HCT116 (cell line): Measurements from ENCODE around the gene RMDN2.

Source experiments
- CEBPB ChIP-seq: IDR thresholded peaks from 2 replicates; pipeline ENCODE4 v1.6.1; 2012; ENCODE audit warnings: low read depth
- ELF1 ChIP-seq: IDR thresholded peaks from 2 replicates; pipeline ENCODE4 v1.6.1; 2012; ENCODE audit warnings: low read depth, borderline replicate concordance
- EZH2 ChIP-seq: fragments of 200-600 bp; sonication (generic); IDR thresholded peaks from 2 replicates; pipeline ENCODE4 v1.6.1; 2017; ENCODE audit warnings: antibody characterized with exemption, mixed run types
- EZH2phosphoT487 ChIP-seq: fragments of 200-600 bp; IDR thresholded peaks from 2 replicates; pipeline ENCODE4 v1.6.1; 2018; ENCODE audit warnings: antibody characterized with exemption, borderline replicate concordance
- POLR2A ChIP-seq: IDR thresholded peaks from 2 replicates; pipeline ENCODE4 v1.7.0; 2011; ENCODE audit warnings: borderline replicate concordance; ENCODE audit not compliant: insufficient read depth, insufficient read length; ENCODE audit errors: extremely low read depth
- POLR2AphosphoS5 ChIP-seq: IDR thresholded peaks from 2 replicates; pipeline ENCODE4 v1.6.1; 2011; ENCODE audit warnings: mild to moderate bottlenecking, low read depth, low read length, moderate library complexity
- SP1 ChIP-seq: IDR thresholded peaks from 2 replicates; pipeline ENCODE4 v1.6.1; 2012; ENCODE audit warnings: low read depth
- YY1 ChIP-seq: IDR thresholded peaks from 2 replicates; pipeline ENCODE4 v1.6.1; 2011; ENCODE audit warnings: low read length, low read depth, moderate library complexity, mild to moderate bottlenecking; ENCODE audit not compliant: insufficient replicate concordance; ENCODE audit errors: extremely low read depth
- ZNF274 ChIP-seq: fragments of 200-500 bp; sonication (Bioruptor generic); IDR thresholded peaks from 2 replicates; pipeline ENCODE4 v1.6.1; 2014; ENCODE audit warnings: mild to moderate bottlenecking, low read depth, low read length, inconsistent platforms
- TF ChIP-seq, protein P1 (sequence below), 3 experiments: fragments of 200-600 bp in 1 of 3; sonication (generic) in 1 of 3; IDR thresholded peaks in 2 of 3; conservative IDR thresholded peaks in 1 of 3; 2 replicates each; pipeline ENCODE4 v1.5.1; 2012 to 2017; ENCODE audit warnings: low read depth in 2 of 3, low read length in 2 of 3, antibody characterized with exemption in 1 of 3, borderline replicate concordance in 1 of 3, control low read depth in 1 of 3, mild to moderate bottlenecking in 1 of 3, mixed read lengths in 1 of 3, mixed run types in 1 of 3, moderate library complexity in 1 of 3; ENCODE audit not compliant: insufficient read depth in 1 of 3
- TF ChIP-seq, protein P2 (sequence below): IDR thresholded peaks from 2 replicates; pipeline ENCODE4 v1.6.1; 2012
- TF ChIP-seq, protein P3 (sequence below): IDR thresholded peaks from 2 replicates; pipeline ENCODE4 v1.6.1; 2012; ENCODE audit warnings: low read depth
- TF ChIP-seq, protein P4 (sequence below): IDR thresholded peaks from 2 replicates; pipeline ENCODE4 v1.6.1; 2011; ENCODE audit warnings: mild to moderate bottlenecking, low read length, moderate library complexity; ENCODE audit not compliant: insufficient replicate concordance; ENCODE audit errors: extremely low read depth

DNA sequence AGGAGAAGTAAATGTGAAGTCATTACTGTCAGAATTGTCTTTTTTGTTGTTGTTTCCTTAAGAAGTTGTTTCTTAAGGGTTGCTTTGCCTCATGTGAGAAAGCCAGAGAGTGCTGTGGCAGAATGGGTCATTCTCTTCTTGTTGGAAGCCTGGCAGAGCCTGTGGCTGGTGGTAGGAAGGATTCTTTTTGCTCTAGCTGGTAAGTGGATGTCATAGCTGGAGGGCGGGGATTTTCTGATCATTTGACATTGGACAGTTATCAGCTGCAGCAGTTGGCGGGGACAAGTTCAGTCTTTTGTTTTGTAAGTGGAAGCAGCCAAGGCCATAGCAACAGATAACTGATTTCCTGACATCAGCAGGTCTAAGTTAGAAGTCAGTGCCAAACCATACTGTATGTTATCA is 5.5 kb upstream of the RMDN2 start:
- TF ChIP-seq POLR2A (no peak), POLR2AphosphoS5 (no peak), YY1 (no peak), EZH2 (no peak), ELF1 (no peak), ZNF274 (no peak), SP1 (no peak), EZH2phosphoT487 (no peak), CEBPB (no peak)
- TF ChIP-seq, protein P1, sequence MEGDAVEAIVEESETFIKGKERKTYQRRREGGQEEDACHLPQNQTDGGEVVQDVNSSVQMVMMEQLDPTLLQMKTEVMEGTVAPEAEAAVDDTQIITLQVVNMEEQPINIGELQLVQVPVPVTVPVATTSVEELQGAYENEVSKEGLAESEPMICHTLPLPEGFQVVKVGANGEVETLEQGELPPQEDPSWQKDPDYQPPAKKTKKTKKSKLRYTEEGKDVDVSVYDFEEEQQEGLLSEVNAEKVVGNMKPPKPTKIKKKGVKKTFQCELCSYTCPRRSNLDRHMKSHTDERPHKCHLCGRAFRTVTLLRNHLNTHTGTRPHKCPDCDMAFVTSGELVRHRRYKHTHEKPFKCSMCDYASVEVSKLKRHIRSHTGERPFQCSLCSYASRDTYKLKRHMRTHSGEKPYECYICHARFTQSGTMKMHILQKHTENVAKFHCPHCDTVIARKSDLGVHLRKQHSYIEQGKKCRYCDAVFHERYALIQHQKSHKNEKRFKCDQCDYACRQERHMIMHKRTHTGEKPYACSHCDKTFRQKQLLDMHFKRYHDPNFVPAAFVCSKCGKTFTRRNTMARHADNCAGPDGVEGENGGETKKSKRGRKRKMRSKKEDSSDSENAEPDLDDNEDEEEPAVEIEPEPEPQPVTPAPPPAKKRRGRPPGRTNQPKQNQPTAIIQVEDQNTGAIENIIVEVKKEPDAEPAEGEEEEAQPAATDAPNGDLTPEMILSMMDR (IDR thresholded peaks at IDR 0.05 in 2 of 3, conservative IDR thresholded peaks at IDR 0.05 in 1 of 3; ENCODE audit: borderline replicate concordance in 1 of 3, insufficient read depth in 1 of 3, low read depth in 2 of 3, low read length in 2 of 3): no peak
- TF ChIP-seq, protein P2, sequence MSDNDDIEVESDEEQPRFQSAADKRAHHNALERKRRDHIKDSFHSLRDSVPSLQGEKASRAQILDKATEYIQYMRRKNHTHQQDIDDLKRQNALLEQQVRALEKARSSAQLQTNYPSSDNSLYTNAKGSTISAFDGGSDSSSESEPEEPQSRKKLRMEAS: no peak
- TF ChIP-seq, protein P3, sequence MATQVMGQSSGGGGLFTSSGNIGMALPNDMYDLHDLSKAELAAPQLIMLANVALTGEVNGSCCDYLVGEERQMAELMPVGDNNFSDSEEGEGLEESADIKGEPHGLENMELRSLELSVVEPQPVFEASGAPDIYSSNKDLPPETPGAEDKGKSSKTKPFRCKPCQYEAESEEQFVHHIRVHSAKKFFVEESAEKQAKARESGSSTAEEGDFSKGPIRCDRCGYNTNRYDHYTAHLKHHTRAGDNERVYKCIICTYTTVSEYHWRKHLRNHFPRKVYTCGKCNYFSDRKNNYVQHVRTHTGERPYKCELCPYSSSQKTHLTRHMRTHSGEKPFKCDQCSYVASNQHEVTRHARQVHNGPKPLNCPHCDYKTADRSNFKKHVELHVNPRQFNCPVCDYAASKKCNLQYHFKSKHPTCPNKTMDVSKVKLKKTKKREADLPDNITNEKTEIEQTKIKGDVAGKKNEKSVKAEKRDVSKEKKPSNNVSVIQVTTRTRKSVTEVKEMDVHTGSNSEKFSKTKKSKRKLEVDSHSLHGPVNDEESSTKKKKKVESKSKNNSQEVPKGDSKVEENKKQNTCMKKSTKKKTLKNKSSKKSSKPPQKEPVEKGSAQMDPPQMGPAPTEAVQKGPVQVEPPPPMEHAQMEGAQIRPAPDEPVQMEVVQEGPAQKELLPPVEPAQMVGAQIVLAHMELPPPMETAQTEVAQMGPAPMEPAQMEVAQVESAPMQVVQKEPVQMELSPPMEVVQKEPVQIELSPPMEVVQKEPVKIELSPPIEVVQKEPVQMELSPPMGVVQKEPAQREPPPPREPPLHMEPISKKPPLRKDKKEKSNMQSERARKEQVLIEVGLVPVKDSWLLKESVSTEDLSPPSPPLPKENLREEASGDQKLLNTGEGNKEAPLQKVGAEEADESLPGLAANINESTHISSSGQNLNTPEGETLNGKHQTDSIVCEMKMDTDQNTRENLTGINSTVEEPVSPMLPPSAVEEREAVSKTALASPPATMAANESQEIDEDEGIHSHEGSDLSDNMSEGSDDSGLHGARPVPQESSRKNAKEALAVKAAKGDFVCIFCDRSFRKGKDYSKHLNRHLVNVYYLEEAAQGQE: no peak
- TF ChIP-seq, protein P4, sequence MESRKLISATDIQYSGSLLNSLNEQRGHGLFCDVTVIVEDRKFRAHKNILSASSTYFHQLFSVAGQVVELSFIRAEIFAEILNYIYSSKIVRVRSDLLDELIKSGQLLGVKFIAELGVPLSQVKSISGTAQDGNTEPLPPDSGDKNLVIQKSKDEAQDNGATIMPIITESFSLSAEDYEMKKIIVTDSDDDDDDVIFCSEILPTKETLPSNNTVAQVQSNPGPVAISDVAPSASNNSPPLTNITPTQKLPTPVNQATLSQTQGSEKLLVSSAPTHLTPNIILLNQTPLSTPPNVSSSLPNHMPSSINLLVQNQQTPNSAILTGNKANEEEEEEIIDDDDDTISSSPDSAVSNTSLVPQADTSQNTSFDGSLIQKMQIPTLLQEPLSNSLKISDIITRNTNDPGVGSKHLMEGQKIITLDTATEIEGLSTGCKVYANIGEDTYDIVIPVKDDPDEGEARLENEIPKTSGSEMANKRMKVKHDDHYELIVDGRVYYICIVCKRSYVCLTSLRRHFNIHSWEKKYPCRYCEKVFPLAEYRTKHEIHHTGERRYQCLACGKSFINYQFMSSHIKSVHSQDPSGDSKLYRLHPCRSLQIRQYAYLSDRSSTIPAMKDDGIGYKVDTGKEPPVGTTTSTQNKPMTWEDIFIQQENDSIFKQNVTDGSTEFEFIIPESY: no peak
